ENCODE results near the gene ATP9A.
"Not testable (repeated sequence)": the region's sequence is repeated elsewhere in the genome, so short reads cannot be mapped to it uniquely, and the experiment has no call there.

Gene ATP9A

GRCh38 chr20:51696304-51697071 lies 71.7 kb downstream of the ATP9A start:
- peak in 1 of 51 donors; percentile 12 for DNase-seq

GRCh38 chr20:51695574-51696303 lies 72.5 kb downstream of the ATP9A start:
- DNase-seq: peak in 1 of 51 donors; percentile 16

- DNase-seq: no peak
Measured at GRCh38 chr20:51692806-51693400, 75.3 kb downstream of the ATP9A start.

GRCh38 chr20:51691703-51692102 lies 76.5 kb downstream of the ATP9A start:
- DNase-seq: no peak

GRCh38 chr20:51688600-51689244 lies 79.5 kb downstream of the ATP9A start:
- no peak for DNase-seq

- no peak for DNase-seq
Measured at GRCh38 chr20:51687630-51688029, 80.6 kb downstream of the ATP9A start.

- DNase-seq: no peak
Measured at GRCh38 chr20:51687108-51687507, 81.1 kb downstream of the ATP9A start.

GRCh38 chr20:51685494-51685893 lies 82.7 kb downstream of the ATP9A start:
- DNase-seq: not testable (repeated sequence)

GRCh38 chr20:51680067-51680749 lies 88.0 kb downstream of the ATP9A start:
- DNase-seq: peak in 4 of 51 donors; percentile 9 to 28 (median 18)

GRCh38 chr20:51679254-51679921 lies 88.8 kb downstream of the ATP9A start:
- no peak for DNase-seq

- DNase-seq: peak in 49 of 51 donors; percentile 5 to 88 (median 62)
Measured at GRCh38 chr20:51678026-51678697, 90.0 kb downstream of the ATP9A start.

GRCh38 chr20:51668947-51669346 lies 99.2 kb downstream of the ATP9A start:
- no peak for DNase-seq

- DNase-seq: peak in 1 of 51 donors; percentile 26
Measured at GRCh38 chr20:51668515-51668914, 99.7 kb downstream of the ATP9A start.

- DNase-seq: no peak
Measured at GRCh38 chr20:51667491-51667890, 100.7 kb downstream of the ATP9A start.

- no peak for DNase-seq
Measured at GRCh38 chr20:51667002-51667408, 101.2 kb downstream of the ATP9A start.

- DNase-seq: no peak
Measured at GRCh38 chr20:51666126-51666525, 102.1 kb downstream of the ATP9A start.

GRCh38 chr20:51665543-51666118 lies 102.6 kb downstream of the ATP9A start:
- no peak for DNase-seq

- DNase-seq: no peak
Measured at GRCh38 chr20:51661609-51662178, 106.5 kb downstream of the ATP9A start.

Measured in hypothalamus (tissue), 51 donors.